Left ventricle myocardium inferior (tissue), 1 donor: ENCODE measurements around the gene PKHD1. TPM values are rescaled to one million over a fixed set of nuclear protein-coding genes. Genes with fewer than 3 reads are reported as not detected.

ENCODE experiments used
- DNase-seq: peaks from one replicate; pipeline ENCODE4 v3.0.0-alpha.2; 2020
- H3K27ac ChIP-seq: fragments of 200-600 bp; replicated peaks from 2 replicates; pipeline ENCODE4 v1.8.0; 2021
- H3K27me3 ChIP-seq: fragments of 200-600 bp; 2 replicates; pipeline ENCODE4 v1.8.0; 2021; ENCODE audit warnings: low read depth
- H3K36me3 ChIP-seq: fragments of 200-600 bp; 2 replicates; pipeline ENCODE4 v1.8.0; 2021
- H3K4me1 ChIP-seq: fragments of 200-600 bp; 2 replicates; pipeline ENCODE4 v1.8.0; 2021
- H3K4me3 ChIP-seq: fragments of 200-600 bp; 2 replicates; pipeline ENCODE4 v1.8.0; 2021; ENCODE audit warnings: mild to moderate bottlenecking, moderate library complexity
- H3K9me3 ChIP-seq: fragments of 200-600 bp; replicated peaks from 2 replicates; pipeline ENCODE4 v1.8.0; 2021
- CTCF ChIP-seq: fragments of 200-600 bp; IDR thresholded peaks from 2 replicates; pipeline ENCODE4 v1.8.0; 2021; ENCODE audit warnings: antibody characterized with exemption, mild to moderate bottlenecking, borderline replicate concordance
- intact Hi-C: fragments of 100-400 bp; cut with micrococcal nuclease; formaldehyde crosslinking; loops from one replicate; pipeline ENCODE4 v1.11.0; 2022
- total RNA-seq: library from RNA; stranded (reverse); fragmentation: NEBNext Ultra II Directional; extraction: Animal tissue kit (Norgen Biotek cat#: 25700); gene quantifications from one replicate; pipeline ENCODE4 v1.2.1, GENCODE V29; 2021
- donor health status: DM: no; HTN: yes; CAD: no; lungs with severe emphysema.

Gene PKHD1
- total RNA-seq, 1 donor from 2014 or later = not detected

GRCh38 chr6:51901766-51902764 is 185.3 kb downstream of the PKHD1 start:
- H3K27ac ChIP-seq = no peak overlapping the region
- no peaks in the 10 kb centered on the region for H3K4me1 ChIP-seq
- no peaks in the 10 kb centered on the region for H3K36me3 ChIP-seq
- TF ChIP-seq CTCF = no peak
- no peak overlapping the region for H3K4me3 ChIP-seq
- no peak for DNase-seq
- intact Hi-C loops = no loop called here
- no peaks in the 10 kb centered on the region for H3K9me3 ChIP-seq
- H3K27me3 ChIP-seq = no peaks in the 10 kb centered on the region

- no peak overlapping the region for H3K4me3 ChIP-seq
- no peaks in the 10 kb centered on the region for H3K36me3 ChIP-seq
- no peak for DNase-seq
- H3K27ac ChIP-seq = no peak overlapping the region
- H3K9me3 ChIP-seq = no peaks in the 10 kb centered on the region
- TF ChIP-seq CTCF = no peak
- H3K4me1 ChIP-seq = no peaks in the 10 kb centered on the region
- intact Hi-C loops = no loop called here
- H3K27me3 ChIP-seq = no peaks in the 10 kb centered on the region
Measured at GRCh38 chr6:51893366-51893765, 194.0 kb downstream of the PKHD1 start.

GRCh38 chr6:51892750-51893149 is 194.7 kb downstream of the PKHD1 start:
- intact Hi-C loops = no loop called here
- DNase-seq = no peak
- no peak for TF ChIP-seq CTCF
- no peak overlapping the region for H3K4me3 ChIP-seq
- no peaks in the 10 kb centered on the region for H3K36me3 ChIP-seq
- no peaks in the 10 kb centered on the region for H3K9me3 ChIP-seq
- no peaks in the 10 kb centered on the region for H3K4me1 ChIP-seq
- H3K27ac ChIP-seq = no peak overlapping the region
- no peaks in the 10 kb centered on the region for H3K27me3 ChIP-seq

- no peak for DNase-seq
- H3K27ac ChIP-seq = no peak overlapping the region
- H3K36me3 ChIP-seq = no peaks in the 10 kb centered on the region
- H3K4me1 ChIP-seq = no peaks in the 10 kb centered on the region
- H3K27me3 ChIP-seq = no peaks in the 10 kb centered on the region
- H3K9me3 ChIP-seq = no peaks in the 10 kb centered on the region
- intact Hi-C loops = no loop called here
- no peak for TF ChIP-seq CTCF
- no peak overlapping the region for H3K4me3 ChIP-seq
Measured at GRCh38 chr6:51892339-51892738, 195.1 kb downstream of the PKHD1 start.

- no peaks in the 10 kb centered on the region for H3K9me3 ChIP-seq
- intact Hi-C loops = no loop called here
- no peak overlapping the region for H3K4me3 ChIP-seq
Measured at GRCh38 chr6:51891784-51892183, 195.6 kb downstream of the PKHD1 start.

More at GRCh38 chr6:51891784-51892183, 195.6 kb downstream of the PKHD1 start:
- Histone ChIP-seq H3K36me3 (no peaks in the 10 kb centered on the region), H3K27me3 (no peaks in the 10 kb centered on the region), H3K4me1 (no peaks in the 10 kb centered on the region), H3K27ac (no peak overlapping the region)
- DNase-seq = no peak
- TF ChIP-seq CTCF = no peak
